Mesendoderm (in vitro differentiated cells): ENCODE measurements around the gene F2RL3.

Experiments
- DNase-seq: peaks from one replicate; pipeline ENCODE4 v3.0.0; 2013
- H2AK5ac ChIP-seq: 2 replicates; pipeline ENCODE4 v1.6.1; 2013; ENCODE audit warnings: low read length, inconsistent platforms
- H2BK120ac ChIP-seq: 2 replicates; pipeline ENCODE4 v1.6.1; 2013; ENCODE audit warnings: low read depth, mild to moderate bottlenecking, low read length, moderate library complexity, mixed read lengths
- H2BK15ac ChIP-seq: replicated peaks from 2 replicates; pipeline ENCODE4 v1.6.1; 2013; ENCODE audit warnings: low read depth, mild to moderate bottlenecking, moderate library complexity
- H2BK5ac ChIP-seq: 2 replicates; pipeline ENCODE4 v1.6.1; 2013; ENCODE audit warnings: low read length, inconsistent platforms
- H3K18ac ChIP-seq: 2 replicates; pipeline ENCODE4 v1.6.1; 2013; ENCODE audit warnings: mild to moderate bottlenecking, low read length, mixed read lengths
- H3K23ac ChIP-seq: one replicate; pipeline ENCODE4 v1.6.1; 2013; ENCODE audit warnings: low read length
- H3K27ac ChIP-seq: 2 replicates; pipeline ENCODE4 v1.5.1; 2013; ENCODE audit warnings: low read depth, mild to moderate bottlenecking, inconsistent platforms, low read length, moderate library complexity
- H3K27me3 ChIP-seq: 2 replicates; pipeline ENCODE4 v1.6.1; 2013; ENCODE audit warnings: low read length, control low read depth, mild to moderate bottlenecking, inconsistent platforms; ENCODE audit not compliant: insufficient read depth, poor library complexity
- H3K36me3 ChIP-seq: 2 replicates; pipeline ENCODE4 v1.6.1; 2013; ENCODE audit warnings: low read length, inconsistent platforms; ENCODE audit not compliant: control insufficient read depth, insufficient read depth
- H3K4ac ChIP-seq: one replicate; pipeline ENCODE4 v1.6.1; 2013; ENCODE audit warnings: low read depth, mild to moderate bottlenecking, low read length, moderate library complexity
- H3K4me1 ChIP-seq: 2 replicates; pipeline ENCODE4 v1.6.1; 2013; ENCODE audit warnings: low read depth, low read length, inconsistent platforms; ENCODE audit not compliant: control insufficient read depth
- H3K4me2 ChIP-seq: 2 replicates; pipeline ENCODE4 v1.6.1; 2013; ENCODE audit warnings: low read length
- H3K4me3 ChIP-seq: 2 replicates; pipeline ENCODE4 v1.5.1; 2013; ENCODE audit warnings: mild to moderate bottlenecking, low read length
- H3K56ac ChIP-seq: one replicate; pipeline ENCODE4 v1.6.1; 2013; ENCODE audit warnings: low read length
- H3K79me1 ChIP-seq: 2 replicates; pipeline ENCODE4 v1.6.1; 2013; ENCODE audit warnings: low read length, inconsistent platforms
- H3K79me2 ChIP-seq: 2 replicates; pipeline ENCODE4 v1.6.1; 2013; ENCODE audit warnings: mild to moderate bottlenecking, low read length; ENCODE audit not compliant: control insufficient read depth, insufficient read depth
- H3K9ac ChIP-seq: 2 replicates; pipeline ENCODE4 v1.6.1; 2013; ENCODE audit warnings: low read length, inconsistent platforms
- H4K5ac ChIP-seq: one replicate; pipeline ENCODE4 v1.6.1; 2013; ENCODE audit warnings: low read length
- H4K8ac ChIP-seq: one replicate; pipeline ENCODE4 v1.6.1; 2013; ENCODE audit warnings: low read depth, mild to moderate bottlenecking, control low read depth, low read length, moderate library complexity
- WGBS: extraction: QIAGEN DNeasy Blood & Tissue Kit; methylation state at CpG from one replicate; pipeline ENCODE4 v1.1.7; 2013; ENCODE audit warnings: low lambda C conversion rate, missing lambda C conversion rate; ENCODE audit not compliant: insufficient coverage; ENCODE audit errors: extremely low coverage; 5-methylcytosine and 5-hydroxymethylcytosine counted together

Gene F2RL3

GRCh38 chr19:16861011-16861410, 27.8 kb upstream of the F2RL3 start:
- Histone ChIP-seq H3K27ac (no peak overlapping the region), H3K56ac (no peak overlapping the region), H3K27me3 (no peaks in the 10 kb centered on the region), H3K4me1 (no peaks in the 10 kb centered on the region), H4K8ac (no peak overlapping the region), H3K79me1 (no peaks in the 10 kb centered on the region), H3K18ac (no peak overlapping the region), H2AK5ac (no peak overlapping the region), H2BK120ac (no peak overlapping the region), H3K4me2 (no peak overlapping the region), H3K4me3 (no peak overlapping the region), H3K9ac (no peak overlapping the region), H2BK5ac (no peak overlapping the region), H3K36me3 (peaks cover 6% of the 10 kb centered on the region), H3K79me2 (no peaks in the 10 kb centered on the region), H4K5ac (no peak overlapping the region), H3K23ac (no peak overlapping the region), H3K4ac (no peak overlapping the region), H2BK15ac (no peak overlapping the region)
- no peak for DNase-seq
- no CpG with 5 or more reads among the region's 3 CpGs for WGBS

- Histone ChIP-seq H4K5ac (no peak overlapping the region), H3K4me1 (no peaks in the 10 kb centered on the region), H2BK5ac (no peak overlapping the region), H2BK15ac (no peak overlapping the region), H3K27me3 (no peaks in the 10 kb centered on the region), H3K4me2 (no peak overlapping the region), H3K18ac (no peak overlapping the region), H3K4ac (no peak overlapping the region), H3K79me1 (no peaks in the 10 kb centered on the region), H3K9ac (no peak overlapping the region), H2BK120ac (no peak overlapping the region), H3K56ac (no peak overlapping the region), H2AK5ac (no peak overlapping the region), H3K79me2 (no peaks in the 10 kb centered on the region), H4K8ac (no peak overlapping the region), H3K4me3 (no peak overlapping the region), H3K27ac (no peak overlapping the region), H3K23ac (no peak overlapping the region), H3K36me3 (peaks cover 6% of the 10 kb centered on the region)
- no peak for DNase-seq
- WGBS: no CpG with 5 or more reads among the region's 5 CpGs
These were observed 27.0 kb upstream of the F2RL3 start for GRCh38 chr19:16861834-16862233.

DNA sequence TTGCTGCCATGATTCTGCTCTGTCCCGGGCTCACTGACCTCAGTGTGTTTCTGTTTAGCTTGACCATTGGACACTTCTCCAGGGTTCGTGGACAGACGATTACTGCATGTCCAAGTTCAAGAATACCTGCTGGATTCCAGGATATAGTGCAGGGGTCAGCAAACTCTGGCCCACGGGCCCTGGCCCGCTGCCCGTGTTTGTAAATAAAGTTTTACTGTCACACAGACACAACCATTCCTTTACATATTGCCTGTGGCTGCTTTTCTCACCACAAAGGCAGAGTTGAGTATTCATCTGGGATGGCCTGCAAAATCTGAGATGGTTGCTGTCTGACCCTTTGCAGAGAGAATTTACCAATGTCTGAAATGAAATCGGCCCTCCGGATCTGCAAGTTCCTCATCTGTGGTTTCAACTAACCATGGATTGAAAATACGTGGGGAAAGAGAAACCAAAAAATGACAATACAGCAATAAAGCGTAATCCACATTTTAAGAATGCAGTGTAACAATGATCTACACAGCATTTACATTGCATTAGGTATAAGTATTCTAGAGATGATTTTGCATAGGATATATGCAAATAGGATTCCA, 25.9 kb upstream of the F2RL3 start:
- H2BK5ac ChIP-seq: no peak overlapping the region
- WGBS: no CpG with 5 or more reads among the region's 10 CpGs

DNA sequence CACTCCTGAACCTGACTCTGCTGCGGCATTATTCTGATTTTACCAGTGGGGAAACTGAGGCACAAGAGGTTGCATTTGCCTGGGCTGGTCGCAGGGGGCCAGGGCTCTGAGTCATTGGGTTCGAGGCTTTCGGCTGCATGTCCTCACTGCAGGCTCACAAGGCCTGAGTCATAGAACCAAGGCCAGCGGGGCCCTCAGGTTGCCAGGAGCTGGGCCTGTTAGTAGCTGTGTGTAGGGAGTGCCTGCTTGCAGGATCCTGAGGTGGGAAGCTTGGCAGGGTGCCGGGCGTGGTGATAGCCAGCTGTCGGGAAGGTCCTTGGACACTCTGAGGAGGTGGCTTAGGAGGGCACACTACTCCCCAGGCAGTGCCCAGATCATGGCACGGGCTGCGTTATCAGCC, 21.6 kb upstream of the F2RL3 start:
- no peak overlapping the region for H3K4me2 ChIP-seq
- no peak overlapping the region for H4K8ac ChIP-seq
- H3K56ac ChIP-seq: no peak overlapping the region
- H2BK5ac ChIP-seq: no peak overlapping the region
- no peaks in the 10 kb centered on the region for H3K79me2 ChIP-seq
- H3K4me1 ChIP-seq: no peaks in the 10 kb centered on the region
- H3K4ac ChIP-seq: no peak overlapping the region
- H4K5ac ChIP-seq: no peak overlapping the region
- H3K79me1 ChIP-seq: no peaks in the 10 kb centered on the region
- H2BK15ac ChIP-seq: no peak overlapping the region
- no peak overlapping the region for H3K18ac ChIP-seq
- no CpG with 5 or more reads among the region's 10 CpGs for WGBS
- no peak for DNase-seq
- no peak overlapping the region for H3K4me3 ChIP-seq
- no peak overlapping the region for H2AK5ac ChIP-seq
- H2BK120ac ChIP-seq: no peak overlapping the region
- H3K36me3 ChIP-seq: peaks cover 10% of the 10 kb centered on the region
- no peaks in the 10 kb centered on the region for H3K27me3 ChIP-seq
- H3K27ac ChIP-seq: no peak overlapping the region
- no peak overlapping the region for H3K23ac ChIP-seq
- no peak overlapping the region for H3K9ac ChIP-seq

More for the DNA sequence above, 25.9 kb upstream of the F2RL3 start:
- peaks cover 8% of the 10 kb centered on the region for H3K36me3 ChIP-seq
- H3K4me3 ChIP-seq: no peak overlapping the region
- H2AK5ac ChIP-seq: no peak overlapping the region
- H3K9ac ChIP-seq: no peak overlapping the region
- H3K27me3 ChIP-seq: no peaks in the 10 kb centered on the region
- H4K5ac ChIP-seq: no peak overlapping the region
- H2BK120ac ChIP-seq: no peak overlapping the region
- no peak overlapping the region for H3K56ac ChIP-seq
- no peak overlapping the region for H3K18ac ChIP-seq
- no peak overlapping the region for H3K4me2 ChIP-seq
- H3K4ac ChIP-seq: no peak overlapping the region
- H3K79me2 ChIP-seq: no peaks in the 10 kb centered on the region
- no peak overlapping the region for H3K23ac ChIP-seq
- H3K79me1 ChIP-seq: no peaks in the 10 kb centered on the region
- H3K4me1 ChIP-seq: no peaks in the 10 kb centered on the region
- no peak overlapping the region for H4K8ac ChIP-seq
- DNase-seq: no peak
- H2BK15ac ChIP-seq: no peak overlapping the region
- H3K27ac ChIP-seq: no peak overlapping the region

DNA sequence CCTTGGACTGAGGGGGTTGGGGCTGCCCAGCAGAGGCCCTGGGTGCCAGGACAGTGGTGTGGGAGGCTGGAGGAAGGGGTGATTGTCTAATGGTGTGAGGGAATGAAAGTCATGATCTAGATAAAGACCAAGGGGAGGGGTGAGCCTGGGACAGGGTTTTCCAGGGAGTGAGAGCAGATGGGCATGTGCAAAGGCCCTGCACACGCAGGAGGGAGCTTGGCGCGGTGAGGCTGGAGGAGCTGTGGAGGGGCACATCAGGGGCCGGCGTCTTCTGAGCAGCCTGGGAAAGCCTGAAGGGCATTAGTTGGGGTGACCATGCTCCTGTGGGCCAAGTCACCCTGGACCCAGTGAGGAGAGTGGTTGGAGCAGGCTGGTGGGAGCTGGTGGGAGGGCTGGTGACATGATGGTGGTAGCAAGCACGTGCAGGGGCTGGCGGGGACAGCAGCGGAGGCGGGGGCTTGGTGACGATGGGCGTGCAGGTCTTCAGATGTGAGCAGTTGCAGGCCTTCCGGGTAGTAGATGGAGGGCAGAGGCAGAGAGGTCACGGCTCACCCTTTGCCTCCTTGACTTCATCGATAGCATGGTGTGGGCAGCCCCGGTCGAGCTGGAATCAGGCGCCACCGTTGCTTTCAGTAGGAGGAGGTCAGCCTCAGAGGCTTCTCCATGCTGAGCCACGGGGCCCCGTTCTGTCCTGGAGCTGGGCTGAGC, 20.2 kb upstream of the F2RL3 start:
- no peaks in the 10 kb centered on the region for H3K4me1 ChIP-seq
- no peak overlapping the region for H3K9ac ChIP-seq
- no peaks in the 10 kb centered on the region for H3K79me1 ChIP-seq
- peaks cover under 1% of the 10 kb centered on the region for H3K79me2 ChIP-seq
- H2BK120ac ChIP-seq: no peak overlapping the region
- no peak overlapping the region for H2BK5ac ChIP-seq
- no peak overlapping the region for H3K4me2 ChIP-seq
- H3K4ac ChIP-seq: no peak overlapping the region
- H3K27me3 ChIP-seq: no peaks in the 10 kb centered on the region
- H3K27ac ChIP-seq: no peak overlapping the region
- H4K5ac ChIP-seq: no peak overlapping the region
- no peak overlapping the region for H2AK5ac ChIP-seq
- no peak overlapping the region for H2BK15ac ChIP-seq
- no peak overlapping the region for H3K18ac ChIP-seq
- no peak overlapping the region for H3K23ac ChIP-seq
- DNase-seq: no peak
- no peak overlapping the region for H3K56ac ChIP-seq
- no peak overlapping the region for H4K8ac ChIP-seq
- WGBS: no CpG with 5 or more reads among the region's 20 CpGs
- peaks cover 8% of the 10 kb centered on the region for H3K36me3 ChIP-seq
- no peak overlapping the region for H3K4me3 ChIP-seq
